HepG2 (cell line): ENCODE results near the gene C11orf24. TPM values are rescaled to one million over a fixed set of nuclear protein-coding genes. Genes with fewer than 3 reads are reported as not detected.
A peak's percentile ranks its signal among the peaks of the same experiment; 100 is the strongest.

Source experiments
- ATM ChIP-seq: fragments of 450-650 bp; IDR thresholded peaks from 2 replicates; pipeline ENCODE4 v1.7.1; 2017; ENCODE audit warnings: mild to moderate bottlenecking, borderline replicate concordance
- CHD4 ChIP-seq: fragments of 200-600 bp; sonication (generic); IDR thresholded peaks from 2 replicates; pipeline ENCODE4 v1.7.0; 2017; ENCODE audit warnings: mild to moderate bottlenecking, low read length, borderline replicate concordance
- HNF4A ChIP-seq: sonication (generic); formaldehyde crosslinking; IDR thresholded peaks from 2 replicates; pipeline ENCODE4 v1.4.0; 2020; ENCODE audit warnings: missing genetic modification reagents
- IRF2 ChIP-seq: IDR thresholded peaks from 2 replicates; pipeline ENCODE4 v1.6.1; 2018; ENCODE audit warnings: missing genetic modification reagents, missing compliant biosample characterization
- KLF16 ChIP-seq, 2 experiments: sonication (generic) in 1 of 2; formaldehyde crosslinking in 1 of 2; IDR thresholded peaks; 2 replicates each; pipeline versions ENCODE4 v1.6.1 to v1.8.0; 2016 to 2023; ENCODE audit warnings: missing genetic modification reagents in 2 of 2, missing compliant biosample characterization in 1 of 2
- MAF1 ChIP-seq: sonication (generic); formaldehyde crosslinking; IDR thresholded peaks from 2 replicates; pipeline ENCODE4 v1.5.0; 2020; ENCODE audit warnings: missing genetic modification reagents, borderline replicate concordance
- PHF20 ChIP-seq: sonication (generic); formaldehyde crosslinking; IDR thresholded peaks from 2 replicates; pipeline ENCODE4 v1.5.0; 2020; ENCODE audit warnings: mild to moderate bottlenecking, missing genetic modification reagents
- TOPORS ChIP-seq: sonication (generic); formaldehyde crosslinking; IDR thresholded peaks from 2 replicates; pipeline ENCODE4 v1.8.0; 2023; ENCODE audit warnings: mild to moderate bottlenecking, missing genetic modification reagents
- U2AF1 ChIP-seq: fragments of 200-400 bp; formaldehyde crosslinking; optimal IDR thresholded peaks from 2 replicates; pipeline ENCODE3; 2017; ENCODE audit warnings: mild to moderate bottlenecking, low read depth, low read length
- ZFP82 ChIP-seq: sonication (generic); formaldehyde crosslinking; IDR thresholded peaks from 2 replicates; pipeline ENCODE4 v1.5.1; 2020; ENCODE audit warnings: mild to moderate bottlenecking, missing genetic modification reagents, borderline replicate concordance
- ZMAT3 ChIP-seq: sonication (generic); formaldehyde crosslinking; conservative IDR thresholded peaks from 2 replicates; pipeline ENCODE4 v1.7.0; 2021; ENCODE audit warnings: missing genetic modification reagents
- ZNF383 ChIP-seq: sonication (generic); formaldehyde crosslinking; IDR thresholded peaks from 2 replicates; pipeline ENCODE4 v1.4.0; 2020; ENCODE audit warnings: missing genetic modification reagents, mild to moderate bottlenecking, borderline replicate concordance
- ZNF614 ChIP-seq: IDR thresholded peaks from 2 replicates; pipeline ENCODE4 v1.6.1; 2018; ENCODE audit warnings: missing biosample characterization, missing genetic modification reagents, inconsistent platforms, borderline replicate concordance
- ZNF616 ChIP-seq: sonication (generic); formaldehyde crosslinking; IDR thresholded peaks from 2 replicates; pipeline ENCODE4 v1.5.0; 2020; ENCODE audit warnings: low read depth, mild to moderate bottlenecking, missing genetic modification reagents
- ZNF709 ChIP-seq: sonication (generic); formaldehyde crosslinking; IDR thresholded peaks from 2 replicates; pipeline ENCODE4 v1.5.0; 2020; ENCODE audit warnings: mild to moderate bottlenecking, missing genetic modification reagents
- ZSCAN25 ChIP-seq: sonication (generic); formaldehyde crosslinking; IDR thresholded peaks from 2 replicates; pipeline ENCODE4 v1.8.0; 2022; ENCODE audit warnings: mild to moderate bottlenecking, missing genetic modification reagents
- ZZZ3 ChIP-seq: sonication (generic); formaldehyde crosslinking; IDR thresholded peaks from 2 replicates; pipeline ENCODE4 v1.4.0; 2020; ENCODE audit warnings: missing genetic modification reagents, mild to moderate bottlenecking, borderline replicate concordance
- polyA plus RNA-seq, 8 experiments: library from polyadenylated mRNA; depleted of rRNA in 3 of 8; stranded (reverse) in 7 of 8; unstranded in 1 of 8; fragments of >200 nt; fragmentation: Illumina TruSeq in 4 of 8; extraction: Trizol in 4 of 8; gene quantifications; 2 replicates each; pipeline versions ENCODE4 v1.2.1 to v1.2.3, GENCODE V29; 2011 to 2016; ENCODE audit warnings: low read depth in 4 of 8, missing spikeins in 1 of 8, mixed read lengths in 1 of 8; ENCODE audit not compliant: insufficient read depth in 1 of 8
- total RNA-seq, 5 experiments: library from RNA; depleted of rRNA; stranded (reverse); fragments of >200 nt; fragmentation: Illumina TruSeq; extraction: Trizol; gene quantifications; 2 replicates each; pipeline ENCODE4 v1.2.3, GENCODE V29; 2016; ENCODE audit warnings: low read depth in 1 of 5
- TF ChIP-seq, protein P1 (sequence below): IDR thresholded peaks from 2 replicates; pipeline ENCODE4 v1.6.1; 2016; ENCODE audit warnings: low read depth, missing genetic modification reagents, missing compliant biosample characterization
- TF ChIP-seq, protein P2 (sequence below): IDR thresholded peaks from 2 replicates; pipeline ENCODE4 v1.6.1; 2012; ENCODE audit warnings: inconsistent platforms
- TF ChIP-seq, protein P3 (sequence below), 2 experiments: IDR thresholded peaks; 2 replicates each; pipeline ENCODE4 v1.6.1; 2011 to 2012; ENCODE audit warnings: low read length in 2 of 2, borderline replicate concordance in 1 of 2, low read depth in 1 of 2, mild to moderate bottlenecking in 1 of 2, moderate library complexity in 1 of 2

The C11orf24 gene
- total and polyA plus RNA-seq, 2 of the 13 experiments (the other 11 are each of a cell fraction or from before 2014, with no cell fraction given): 52.9 to 55.5 TPM

DNA sequence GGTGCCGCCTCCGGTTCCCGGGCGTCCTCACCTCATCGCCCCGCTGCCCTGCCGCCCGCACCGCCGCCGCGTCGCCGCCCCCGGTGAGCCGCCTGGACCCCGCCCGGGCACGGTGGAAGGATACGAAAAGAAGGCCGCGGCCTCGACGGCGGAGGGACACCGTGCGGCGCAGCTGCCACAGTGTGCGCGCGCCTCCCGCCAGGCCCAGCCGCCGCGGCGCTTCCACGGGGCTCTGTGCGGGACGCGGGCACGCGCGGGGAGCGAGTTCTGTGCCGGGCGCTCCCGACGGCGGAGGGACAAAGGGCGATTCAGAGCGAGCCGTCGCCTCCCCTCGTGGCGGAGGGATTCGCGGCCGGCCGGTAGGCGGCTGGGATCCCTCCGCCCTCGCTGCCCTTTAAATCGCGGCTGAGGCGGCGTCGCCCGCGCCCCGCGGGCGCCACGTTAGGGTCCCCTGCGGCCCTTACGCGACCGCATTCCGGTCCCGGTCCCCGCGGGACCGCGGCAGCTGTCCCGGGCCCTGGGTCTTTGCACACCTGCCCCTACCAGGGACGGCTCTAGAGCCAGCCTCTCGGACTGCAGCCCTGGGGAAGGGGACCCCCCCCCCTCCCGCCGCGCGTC, 58.1 kb downstream of the C11orf24 start (continued):
- TF ChIP-seq PHF20 (CRISPR knock-in tag) (no peak; the same call in 1 of the 2 replicates), ATM (no peak), TOPORS (peak; percentile 85; the same call in 1 of the 2 replicates), ZMAT3 (CRISPR knock-in tag) (peak; percentile 86), ZSCAN25 (CRISPR knock-in tag) (peak; percentile 56; the same call in 1 of the 2 replicates), ZFP82 (CRISPR knock-in tag) (peak; percentile 25; the same call in 1 of the 2 replicates), CHD4 (no peak), ZZZ3 (no peak), ZNF383 (CRISPR knock-in tag) (no peak), MAF1 (CRISPR knock-in tag) (no peak), ZNF614 (CRISPR knock-in tag) (0 out of 2 replicates have a peak, but pooled peaks have one; percentile 32), KLF16 (CRISPR knock-in tag; IDR thresholded peaks at IDR 0.05) (peak in 1 of 2 experiments; percentile 50; a peak in 1 of 4 replicates), ZNF616 (no peak), HNF4A (CRISPR knock-in tag) (no peak), U2AF1 (no peak), IRF2 (CRISPR knock-in tag) (peak; percentile 40; the same call in 1 of the 2 replicates), ZNF709 (CRISPR knock-in tag) (peak; percentile 60; the same call in 1 of the 2 replicates)
- TF ChIP-seq, protein P1, sequence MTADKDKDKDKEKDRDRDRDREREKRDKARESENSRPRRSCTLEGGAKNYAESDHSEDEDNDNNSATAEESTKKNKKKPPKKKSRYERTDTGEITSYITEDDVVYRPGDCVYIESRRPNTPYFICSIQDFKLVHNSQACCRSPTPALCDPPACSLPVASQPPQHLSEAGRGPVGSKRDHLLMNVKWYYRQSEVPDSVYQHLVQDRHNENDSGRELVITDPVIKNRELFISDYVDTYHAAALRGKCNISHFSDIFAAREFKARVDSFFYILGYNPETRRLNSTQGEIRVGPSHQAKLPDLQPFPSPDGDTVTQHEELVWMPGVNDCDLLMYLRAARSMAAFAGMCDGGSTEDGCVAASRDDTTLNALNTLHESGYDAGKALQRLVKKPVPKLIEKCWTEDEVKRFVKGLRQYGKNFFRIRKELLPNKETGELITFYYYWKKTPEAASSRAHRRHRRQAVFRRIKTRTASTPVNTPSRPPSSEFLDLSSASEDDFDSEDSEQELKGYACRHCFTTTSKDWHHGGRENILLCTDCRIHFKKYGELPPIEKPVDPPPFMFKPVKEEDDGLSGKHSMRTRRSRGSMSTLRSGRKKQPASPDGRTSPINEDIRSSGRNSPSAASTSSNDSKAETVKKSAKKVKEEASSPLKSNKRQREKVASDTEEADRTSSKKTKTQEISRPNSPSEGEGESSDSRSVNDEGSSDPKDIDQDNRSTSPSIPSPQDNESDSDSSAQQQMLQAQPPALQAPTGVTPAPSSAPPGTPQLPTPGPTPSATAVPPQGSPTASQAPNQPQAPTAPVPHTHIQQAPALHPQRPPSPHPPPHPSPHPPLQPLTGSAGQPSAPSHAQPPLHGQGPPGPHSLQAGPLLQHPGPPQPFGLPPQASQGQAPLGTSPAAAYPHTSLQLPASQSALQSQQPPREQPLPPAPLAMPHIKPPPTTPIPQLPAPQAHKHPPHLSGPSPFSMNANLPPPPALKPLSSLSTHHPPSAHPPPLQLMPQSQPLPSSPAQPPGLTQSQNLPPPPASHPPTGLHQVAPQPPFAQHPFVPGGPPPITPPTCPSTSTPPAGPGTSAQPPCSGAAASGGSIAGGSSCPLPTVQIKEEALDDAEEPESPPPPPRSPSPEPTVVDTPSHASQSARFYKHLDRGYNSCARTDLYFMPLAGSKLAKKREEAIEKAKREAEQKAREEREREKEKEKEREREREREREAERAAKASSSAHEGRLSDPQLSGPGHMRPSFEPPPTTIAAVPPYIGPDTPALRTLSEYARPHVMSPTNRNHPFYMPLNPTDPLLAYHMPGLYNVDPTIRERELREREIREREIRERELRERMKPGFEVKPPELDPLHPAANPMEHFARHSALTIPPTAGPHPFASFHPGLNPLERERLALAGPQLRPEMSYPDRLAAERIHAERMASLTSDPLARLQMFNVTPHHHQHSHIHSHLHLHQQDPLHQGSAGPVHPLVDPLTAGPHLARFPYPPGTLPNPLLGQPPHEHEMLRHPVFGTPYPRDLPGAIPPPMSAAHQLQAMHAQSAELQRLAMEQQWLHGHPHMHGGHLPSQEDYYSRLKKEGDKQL (CRISPR knock-in tag): no peak
- TF ChIP-seq, protein P2, sequence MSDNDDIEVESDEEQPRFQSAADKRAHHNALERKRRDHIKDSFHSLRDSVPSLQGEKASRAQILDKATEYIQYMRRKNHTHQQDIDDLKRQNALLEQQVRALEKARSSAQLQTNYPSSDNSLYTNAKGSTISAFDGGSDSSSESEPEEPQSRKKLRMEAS: peak; percentile 89
- TF ChIP-seq, protein P3, sequence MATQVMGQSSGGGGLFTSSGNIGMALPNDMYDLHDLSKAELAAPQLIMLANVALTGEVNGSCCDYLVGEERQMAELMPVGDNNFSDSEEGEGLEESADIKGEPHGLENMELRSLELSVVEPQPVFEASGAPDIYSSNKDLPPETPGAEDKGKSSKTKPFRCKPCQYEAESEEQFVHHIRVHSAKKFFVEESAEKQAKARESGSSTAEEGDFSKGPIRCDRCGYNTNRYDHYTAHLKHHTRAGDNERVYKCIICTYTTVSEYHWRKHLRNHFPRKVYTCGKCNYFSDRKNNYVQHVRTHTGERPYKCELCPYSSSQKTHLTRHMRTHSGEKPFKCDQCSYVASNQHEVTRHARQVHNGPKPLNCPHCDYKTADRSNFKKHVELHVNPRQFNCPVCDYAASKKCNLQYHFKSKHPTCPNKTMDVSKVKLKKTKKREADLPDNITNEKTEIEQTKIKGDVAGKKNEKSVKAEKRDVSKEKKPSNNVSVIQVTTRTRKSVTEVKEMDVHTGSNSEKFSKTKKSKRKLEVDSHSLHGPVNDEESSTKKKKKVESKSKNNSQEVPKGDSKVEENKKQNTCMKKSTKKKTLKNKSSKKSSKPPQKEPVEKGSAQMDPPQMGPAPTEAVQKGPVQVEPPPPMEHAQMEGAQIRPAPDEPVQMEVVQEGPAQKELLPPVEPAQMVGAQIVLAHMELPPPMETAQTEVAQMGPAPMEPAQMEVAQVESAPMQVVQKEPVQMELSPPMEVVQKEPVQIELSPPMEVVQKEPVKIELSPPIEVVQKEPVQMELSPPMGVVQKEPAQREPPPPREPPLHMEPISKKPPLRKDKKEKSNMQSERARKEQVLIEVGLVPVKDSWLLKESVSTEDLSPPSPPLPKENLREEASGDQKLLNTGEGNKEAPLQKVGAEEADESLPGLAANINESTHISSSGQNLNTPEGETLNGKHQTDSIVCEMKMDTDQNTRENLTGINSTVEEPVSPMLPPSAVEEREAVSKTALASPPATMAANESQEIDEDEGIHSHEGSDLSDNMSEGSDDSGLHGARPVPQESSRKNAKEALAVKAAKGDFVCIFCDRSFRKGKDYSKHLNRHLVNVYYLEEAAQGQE (IDR thresholded peaks at IDR 0.05; ENCODE audit: borderline replicate concordance in 1 of 2, low read depth in 1 of 2, low read length in 2 of 2): peak in 1 of 2 experiments; percentile 54; a peak in 1 of 4 replicates
